Stimulated activated naive CD4-positive, alpha-beta T cell (primary cell): ENCODE measurements around the gene PRELP.
"Not testable (repeated sequence)": the region's sequence is repeated elsewhere in the genome, so short reads cannot be mapped to it uniquely, and the experiment has no call there.

Experiments used
- DNase-seq, 6 experiments: peaks; one replicate each; lab custom pipeline; 2025; lab: John Stamatoyannopoulos, UW

PRELP gene

DNA sequence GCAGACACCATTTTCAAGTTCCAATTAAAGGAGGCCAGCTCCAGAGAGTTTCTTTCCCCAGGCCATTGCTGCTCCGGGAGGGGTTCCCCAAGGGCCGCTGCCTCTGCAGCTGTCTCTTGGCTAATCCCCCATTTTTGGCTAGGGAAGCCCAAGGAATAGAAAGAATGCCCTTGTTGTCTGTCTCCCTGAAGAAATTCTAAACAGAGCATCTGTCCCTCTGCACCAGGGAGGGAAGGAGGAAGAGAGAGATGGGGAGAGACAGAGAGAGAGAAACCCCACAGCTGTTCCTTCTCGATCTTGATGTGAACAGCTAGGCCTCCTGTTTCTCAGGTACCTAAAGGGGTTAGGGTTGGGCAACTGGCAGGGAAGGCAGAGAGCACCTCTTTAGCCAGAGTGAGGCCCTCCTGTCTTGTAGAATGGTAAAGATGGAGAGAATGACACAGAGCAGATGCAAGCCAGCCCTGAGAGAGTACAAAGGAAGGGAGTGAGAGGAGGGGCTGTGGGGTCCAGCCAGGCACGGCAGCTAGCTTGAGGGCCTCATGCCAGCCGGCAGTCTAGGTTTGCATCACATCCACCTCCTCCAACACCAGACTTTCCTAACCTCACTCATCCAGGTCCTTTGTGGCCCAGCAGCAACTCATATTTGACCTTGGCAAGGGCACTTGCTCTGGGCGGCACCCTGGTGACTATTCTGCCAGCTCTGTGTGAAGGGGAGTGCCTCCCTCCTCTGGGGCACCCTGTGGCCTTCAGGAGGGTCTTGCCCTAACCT lies 31.4 kb downstream of the PRELP start:
- DNase-seq: no peak

GRCh38 chr1:203507759-203508158 lies 32.2 kb downstream of the PRELP start:
- no peak for DNase-seq

DNA sequence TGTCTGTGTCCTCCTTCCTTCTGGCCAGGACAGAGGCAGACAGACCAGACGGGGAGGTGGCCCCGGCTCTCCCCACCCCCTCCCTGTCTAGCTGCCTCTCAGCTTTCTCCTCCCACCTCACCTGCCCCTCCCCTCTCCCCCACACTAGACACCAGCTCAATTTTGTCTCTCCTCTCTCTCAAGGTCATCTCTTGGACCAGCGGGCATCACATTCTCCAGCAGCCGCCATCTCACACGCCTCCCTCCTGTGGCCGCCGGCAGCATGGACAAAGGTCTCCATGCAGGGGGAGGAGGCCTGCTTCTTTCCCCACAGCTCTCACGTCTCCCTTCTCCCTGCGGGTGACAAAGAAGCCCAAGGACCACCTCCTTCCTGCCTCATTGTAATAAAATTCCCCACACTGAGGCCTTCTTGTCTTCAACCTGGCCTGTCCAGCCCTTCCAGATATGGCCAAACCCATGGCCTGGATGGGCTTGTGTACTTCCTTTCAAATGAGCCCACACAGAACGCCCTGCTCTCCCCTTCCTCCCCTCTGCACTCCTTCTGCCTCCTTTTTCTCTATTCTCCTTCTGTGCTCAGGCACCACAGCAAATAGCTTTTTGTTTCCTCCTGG lies 33.0 kb downstream of the PRELP start:
- DNase-seq: no peak

DNA sequence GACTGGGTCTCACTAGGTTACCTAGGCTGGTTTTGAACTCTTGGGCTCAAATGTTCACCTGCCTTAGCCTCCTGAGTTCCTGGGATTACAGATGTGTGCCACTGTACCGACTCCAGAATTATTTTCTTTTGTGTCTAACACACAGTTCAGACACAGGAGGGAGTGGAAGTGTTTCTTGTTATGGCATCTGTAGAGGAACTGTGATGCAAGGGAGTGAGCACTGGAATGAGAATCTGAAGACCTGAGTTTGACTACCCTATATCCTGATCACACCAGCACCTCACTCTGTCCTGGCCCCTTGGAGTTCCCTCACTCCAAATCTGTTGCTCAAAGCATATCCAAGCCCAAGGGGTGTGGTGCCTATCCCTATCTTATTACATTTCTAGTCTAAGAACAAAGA lies 33.5 kb downstream of the PRELP start:
- no peak for DNase-seq

GRCh38 chr1:203511513-203511912 lies 35.9 kb downstream of the PRELP start:
- no peak for DNase-seq

GRCh38 chr1:203511930-203512329 lies 36.3 kb downstream of the PRELP start:
- DNase-seq: no peak

DNA sequence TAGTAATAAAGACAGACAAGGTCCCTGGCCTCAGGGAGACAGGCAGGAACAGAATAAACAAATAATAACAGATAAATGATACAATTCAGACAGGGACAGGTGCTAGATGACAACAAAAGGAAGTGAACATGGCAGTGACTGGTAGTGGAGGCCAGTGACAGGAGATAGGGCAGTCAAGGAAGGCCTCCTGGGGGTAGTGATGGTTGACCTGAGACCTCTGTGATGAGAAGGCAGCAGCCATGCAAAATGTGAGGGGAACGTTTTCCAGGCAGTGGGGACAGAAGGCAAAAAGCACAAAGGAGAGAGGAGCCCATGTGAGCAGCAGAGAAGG lies 36.9 kb downstream of the PRELP start:
- DNase-seq: no peak

DNA sequence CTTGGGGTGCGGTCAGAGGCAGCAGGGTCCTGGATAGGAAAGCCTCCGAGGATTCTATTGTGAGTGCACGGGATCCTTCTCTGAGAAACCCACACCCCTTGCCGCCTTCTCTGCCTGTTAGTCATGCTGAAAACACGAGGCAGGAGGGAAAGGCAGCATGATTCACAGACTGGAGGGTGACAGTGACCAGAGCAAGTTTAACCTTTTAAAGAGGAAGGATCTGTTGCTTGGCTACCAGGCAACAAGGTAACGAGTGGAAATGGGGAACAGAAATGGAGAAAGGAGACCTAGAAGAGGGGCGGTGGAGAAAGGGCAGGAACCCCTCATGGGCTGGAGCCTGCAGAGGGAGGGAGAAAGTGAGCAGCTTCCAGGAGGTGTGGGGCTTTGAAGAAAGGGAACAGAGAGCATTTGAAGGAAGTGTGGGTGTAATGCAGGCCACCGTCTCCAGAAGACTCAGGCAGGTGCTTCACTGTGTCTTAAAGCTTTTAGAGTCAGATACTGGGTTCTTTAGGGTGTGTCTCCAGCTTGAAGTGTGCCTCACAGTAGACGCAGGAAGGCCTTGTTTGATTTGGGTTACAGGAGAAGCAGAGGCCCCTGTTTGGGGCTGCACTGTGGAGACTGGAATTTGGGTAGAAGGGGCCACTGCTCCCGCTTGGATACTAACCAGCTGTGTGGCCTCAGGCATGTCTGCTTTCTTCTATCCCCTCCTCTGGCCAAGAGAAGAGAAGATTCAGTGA lies 37.4 kb downstream of the PRELP start:
- DNase-seq: peak in 3 of 6 experiments; percentile 33 to 65 (median 53)

- DNase-seq: no peak
These were observed 38.0 kb downstream of the PRELP start for GRCh38 chr1:203513585-203514031.

GRCh38 chr1:203516184-203516583 lies 40.6 kb downstream of the PRELP start:
- no peak for DNase-seq

DNA sequence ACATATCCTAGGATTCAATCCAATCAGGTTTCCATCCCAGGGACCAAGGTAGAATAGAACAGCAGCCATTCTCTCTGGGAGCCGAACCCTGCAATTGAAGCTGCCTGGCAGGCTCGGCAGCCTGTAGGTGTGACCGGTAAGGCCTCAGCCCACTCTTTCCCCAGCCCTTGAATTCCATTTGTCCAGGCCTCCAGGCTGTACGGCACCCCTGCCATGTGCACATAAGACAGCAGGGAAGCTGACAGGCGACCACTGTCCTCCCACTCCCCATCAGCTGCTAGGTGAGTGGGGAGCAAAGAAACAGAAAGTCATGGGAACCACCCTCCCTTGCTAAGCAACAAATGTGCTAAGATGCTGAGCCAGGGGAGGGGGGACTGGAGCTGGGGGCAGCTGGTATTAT lies 41.3 kb downstream of the PRELP start:
- no peak for DNase-seq

- DNase-seq: no peak
These were observed 42.0 kb downstream of the PRELP start for GRCh38 chr1:203517426-203518110.

- DNase-seq: not testable (repeated sequence)
These were observed 42.5 kb downstream of the PRELP start for GRCh38 chr1:203518139-203518538.

- no peak for DNase-seq
These were observed 42.9 kb downstream of the PRELP start for GRCh38 chr1:203518541-203518940.

DNA sequence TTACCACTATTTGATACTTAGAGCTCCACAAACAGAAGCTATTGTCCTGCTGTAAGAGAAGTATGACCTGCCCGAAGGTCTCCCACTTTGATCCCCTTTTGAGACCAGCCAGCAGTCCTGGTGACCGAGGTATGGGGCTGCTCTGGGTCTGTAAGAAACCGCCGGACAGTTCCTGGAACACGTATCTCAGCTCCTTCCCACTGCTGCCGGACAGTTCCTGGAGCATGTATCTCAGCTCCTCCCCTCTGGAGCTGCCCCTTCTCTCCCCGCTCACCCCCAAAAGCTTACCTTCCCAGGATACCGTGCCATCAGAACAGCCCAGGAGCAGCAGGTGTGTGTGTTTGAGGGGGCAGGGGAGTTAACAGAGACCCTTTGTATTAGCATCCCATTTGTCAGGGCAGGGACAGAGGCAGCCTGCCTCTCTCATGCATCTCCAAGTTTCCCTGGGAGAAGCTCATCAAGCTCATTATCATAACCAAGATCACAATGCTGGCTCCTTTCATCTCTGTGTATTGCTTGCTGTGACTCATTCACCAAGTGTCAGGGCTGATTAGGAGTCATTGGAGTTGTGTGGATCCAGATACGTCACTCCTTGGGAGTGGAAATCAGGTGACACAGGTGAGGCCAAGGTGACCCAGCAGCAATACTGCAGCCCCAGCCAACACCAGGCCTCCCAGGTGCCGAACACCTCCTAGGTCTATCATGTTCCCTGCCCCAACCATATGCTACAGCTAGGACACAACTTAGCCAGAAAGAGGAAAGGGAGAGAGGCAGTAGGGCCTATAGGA lies 43.6 kb downstream of the PRELP start:
- no peak for DNase-seq

GRCh38 chr1:203519896-203520295 lies 44.3 kb downstream of the PRELP start:
- no peak for DNase-seq

DNA sequence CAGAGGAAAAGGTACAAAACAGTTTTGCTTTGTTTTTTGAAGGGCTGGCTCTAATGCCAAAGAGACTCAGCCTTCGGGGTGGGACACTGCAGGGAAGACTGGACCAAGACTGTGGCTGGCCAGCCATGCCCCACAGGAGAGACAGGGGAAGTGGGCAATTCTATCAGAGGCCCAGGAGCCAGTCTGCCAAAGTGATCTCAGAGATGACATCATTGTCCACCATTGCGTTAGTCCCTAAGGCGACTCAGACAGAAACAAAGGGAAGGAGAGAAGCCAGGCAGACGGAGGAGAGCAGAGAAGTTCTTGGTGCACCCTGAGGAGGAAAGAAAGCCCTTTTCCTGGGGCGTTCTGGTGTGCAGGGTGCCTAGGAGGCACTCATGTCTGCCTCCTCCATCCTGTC lies 44.7 kb downstream of the PRELP start:
- DNase-seq: no peak

- no peak for DNase-seq
These were observed 45.6 kb downstream of the PRELP start for GRCh38 chr1:203521074-203521794.

GRCh38 chr1:203521812-203522211 lies 46.2 kb downstream of the PRELP start:
- no peak for DNase-seq

DNA sequence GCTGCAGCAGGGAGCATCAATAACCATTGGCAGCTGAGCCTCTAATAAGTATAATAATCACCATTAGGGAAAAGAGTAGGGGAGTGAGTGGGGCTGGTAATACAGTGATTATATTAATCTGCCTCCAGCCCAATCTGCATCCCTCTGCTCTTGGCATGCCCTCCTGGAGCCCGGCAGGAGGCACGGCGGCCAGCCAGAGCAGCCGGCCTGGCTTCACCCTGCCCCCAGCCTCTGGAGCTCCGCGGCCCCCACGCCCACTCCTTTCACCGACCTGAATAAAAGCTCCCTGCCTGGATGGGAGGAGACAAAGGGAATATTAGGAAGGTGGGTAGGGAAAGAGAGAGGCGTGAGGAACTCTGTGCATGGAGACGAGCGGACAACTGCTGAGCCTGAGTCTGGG lies 46.6 kb downstream of the PRELP start:
- no peak for DNase-seq

GRCh38 chr1:203523667-203524066 lies 48.1 kb downstream of the PRELP start:
- no peak for DNase-seq
